Astrocyte (in vitro differentiated cells and primary cell): ENCODE data around the gene VWF. TPM values are rescaled to one million over a fixed set of nuclear protein-coding genes. Genes with fewer than 3 reads are reported as not detected.
A peak's percentile ranks its signal among the peaks of the same experiment; 100 is the strongest.

Source experiments
- DNase-seq: peaks from one replicate; pipeline ENCODE4 v3.0.0-alpha.2; 2010; ENCODE audit warnings: low read depth
- FAIRE-seq: peaks from 2 replicates; lab custom pipeline; 2011; peaks lifted over from hg19 to GRCh38; lab: Jason Lieb, UNC
- H2AFZ ChIP-seq: 2 replicates; pipeline ENCODE4 v1.6.0; 2012; ENCODE audit warnings: low read depth, low read length, inconsistent platforms
- H3K27ac ChIP-seq: 2 replicates; pipeline ENCODE4 v1.5.1; 2011; ENCODE audit warnings: low read depth, low read length, inconsistent platforms
- H3K27me3 ChIP-seq: 2 replicates; pipeline ENCODE4 v1.6.0; 2011; ENCODE audit warnings: low read length, inconsistent platforms; ENCODE audit not compliant: insufficient read depth
- H3K36me3 ChIP-seq: 2 replicates; pipeline ENCODE4 v1.5.1; 2011; ENCODE audit warnings: low read length, inconsistent platforms; ENCODE audit not compliant: insufficient read depth
- H3K4me1 ChIP-seq: 2 replicates; pipeline ENCODE4 v1.5.1; 2011; ENCODE audit warnings: low read length, inconsistent platforms; ENCODE audit not compliant: insufficient read depth
- H3K4me2 ChIP-seq: 2 replicates; pipeline ENCODE4 v1.6.0; 2012; ENCODE audit warnings: low read length, inconsistent platforms
- H3K4me3 ChIP-seq: 2 replicates; pipeline ENCODE4 v1.5.1; 2011; ENCODE audit warnings: low read depth, mild to moderate bottlenecking, low read length, inconsistent platforms; ENCODE audit not compliant: insufficient read depth
- H3K79me2 ChIP-seq: 2 replicates; pipeline ENCODE4 v1.6.0; 2012; ENCODE audit warnings: mild to moderate bottlenecking, low read length, inconsistent platforms; ENCODE audit not compliant: insufficient read depth
- H3K9ac ChIP-seq: 2 replicates; pipeline ENCODE4 v1.6.0; 2012; ENCODE audit warnings: mild to moderate bottlenecking, low read length, inconsistent platforms
- H3K9me3 ChIP-seq: 2 replicates; pipeline ENCODE4 v1.5.1; 2012; ENCODE audit warnings: low read depth, mild to moderate bottlenecking, low read length, inconsistent platforms; ENCODE audit not compliant: insufficient read depth
- H4K20me1 ChIP-seq: 2 replicates; pipeline ENCODE4 v1.6.0; 2012; ENCODE audit warnings: low read length, inconsistent platforms; ENCODE audit not compliant: insufficient read depth
- H3K27ac Mint-ChIP-seq: one replicate; pipeline ENCODE4 v1.8.0; 2021; ENCODE audit warnings: mild to moderate bottlenecking, mixed read lengths; ENCODE audit not compliant: unreplicated experiment
- H3K27me3 Mint-ChIP-seq: one replicate; pipeline ENCODE4 v1.8.0; 2021; ENCODE audit warnings: low read depth, mixed read lengths; ENCODE audit not compliant: unreplicated experiment
- H3K36me3 Mint-ChIP-seq: one replicate; pipeline ENCODE4 v1.8.0; 2021; ENCODE audit warnings: low read depth, mixed read lengths; ENCODE audit not compliant: unreplicated experiment
- H3K4me1 Mint-ChIP-seq: one replicate; pipeline ENCODE4 v1.8.0; 2021; ENCODE audit warnings: low read depth, mixed read lengths; ENCODE audit not compliant: unreplicated experiment
- H3K4me3 Mint-ChIP-seq: one replicate; pipeline ENCODE4 v1.8.0; 2021; ENCODE audit warnings: mild to moderate bottlenecking, moderate library complexity, mixed read lengths; ENCODE audit not compliant: unreplicated experiment
- H3K9me3 Mint-ChIP-seq: one replicate; pipeline ENCODE4 v1.8.0; 2021; ENCODE audit warnings: mild to moderate bottlenecking, mixed read lengths; ENCODE audit not compliant: unreplicated experiment
- EZH2 ChIP-seq: IDR thresholded peaks from 2 replicates; pipeline ENCODE4 v1.6.1; 2012; ENCODE audit warnings: mild to moderate bottlenecking, low read length, inconsistent platforms; ENCODE audit not compliant: insufficient read depth
- total RNA-seq: library from RNA; stranded (reverse); gene quantifications from 2 replicates; pipeline ENCODE4 v1.2.1, GENCODE V29; 2021
- TF ChIP-seq, protein P1 (sequence below): IDR thresholded peaks from 2 replicates; pipeline ENCODE4 v1.5.1; 2011; ENCODE audit warnings: low read depth, mild to moderate bottlenecking, inconsistent platforms, low read length, moderate library complexity; ENCODE audit not compliant: insufficient read depth

Gene VWF
- total RNA-seq, 1 donor from 2014 or later = 0.23 TPM

DNA sequence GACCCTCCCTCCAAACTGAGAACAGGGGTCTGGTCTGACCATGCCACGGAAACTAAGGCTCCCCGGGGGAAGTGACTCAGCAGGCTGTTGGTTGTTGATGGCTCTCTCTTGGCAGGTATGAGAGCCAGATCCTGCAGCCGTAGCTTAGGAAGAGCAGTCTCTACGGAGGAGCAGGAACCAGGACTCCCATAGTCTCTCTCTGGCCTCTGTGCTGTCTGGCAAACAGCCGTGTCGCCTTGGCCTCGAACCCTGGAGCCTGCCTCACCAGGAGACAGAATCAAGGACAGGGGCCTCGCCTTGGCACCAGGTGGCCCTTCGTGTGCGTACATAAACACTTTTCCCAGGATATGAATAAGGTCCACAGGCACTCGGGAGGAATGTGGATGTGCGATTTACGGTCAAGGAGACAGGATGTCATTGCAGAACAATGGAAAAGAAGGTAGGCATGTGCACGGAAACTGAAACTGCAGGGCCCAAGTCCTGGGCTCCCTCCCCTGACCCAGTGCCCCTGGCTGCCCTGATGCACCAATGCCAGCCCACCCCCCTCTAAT, 7.9 kb downstream of the VWF start:
- FAIRE-seq (no peak), DNase-seq (peak; percentile 93)
- H3K27me3 ChIP-seq = no peaks in the 10 kb centered on the region
- Mint-ChIP-seq H3K4me1 (peaks cover 16% of the 10 kb centered on the region), H3K4me3 (no peak overlapping the region), H3K27ac (peak overlapping the region; percentile 69), H3K9me3 (no peaks in the 10 kb centered on the region), H3K27me3 (peaks cover 2% of the 10 kb centered on the region), H3K36me3 (no peaks in the 10 kb centered on the region)
- TF ChIP-seq EZH2 = no peak
- TF ChIP-seq, protein P1, sequence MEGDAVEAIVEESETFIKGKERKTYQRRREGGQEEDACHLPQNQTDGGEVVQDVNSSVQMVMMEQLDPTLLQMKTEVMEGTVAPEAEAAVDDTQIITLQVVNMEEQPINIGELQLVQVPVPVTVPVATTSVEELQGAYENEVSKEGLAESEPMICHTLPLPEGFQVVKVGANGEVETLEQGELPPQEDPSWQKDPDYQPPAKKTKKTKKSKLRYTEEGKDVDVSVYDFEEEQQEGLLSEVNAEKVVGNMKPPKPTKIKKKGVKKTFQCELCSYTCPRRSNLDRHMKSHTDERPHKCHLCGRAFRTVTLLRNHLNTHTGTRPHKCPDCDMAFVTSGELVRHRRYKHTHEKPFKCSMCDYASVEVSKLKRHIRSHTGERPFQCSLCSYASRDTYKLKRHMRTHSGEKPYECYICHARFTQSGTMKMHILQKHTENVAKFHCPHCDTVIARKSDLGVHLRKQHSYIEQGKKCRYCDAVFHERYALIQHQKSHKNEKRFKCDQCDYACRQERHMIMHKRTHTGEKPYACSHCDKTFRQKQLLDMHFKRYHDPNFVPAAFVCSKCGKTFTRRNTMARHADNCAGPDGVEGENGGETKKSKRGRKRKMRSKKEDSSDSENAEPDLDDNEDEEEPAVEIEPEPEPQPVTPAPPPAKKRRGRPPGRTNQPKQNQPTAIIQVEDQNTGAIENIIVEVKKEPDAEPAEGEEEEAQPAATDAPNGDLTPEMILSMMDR = no peak
- peak overlapping the region; percentile 49 for H3K9ac ChIP-seq
- H3K36me3 ChIP-seq = no peaks in the 10 kb centered on the region
- no peaks in the 10 kb centered on the region for H3K9me3 ChIP-seq
- H3K4me2 ChIP-seq = peak overlapping the region; percentile 52
- peaks cover 30% of the 10 kb centered on the region for H3K4me1 ChIP-seq
- no peak overlapping the region for H3K4me3 ChIP-seq
- H3K79me2 ChIP-seq = no peaks in the 10 kb centered on the region
- H4K20me1 ChIP-seq = no peaks in the 10 kb centered on the region
- peak overlapping the region; percentile 73 for H2AFZ ChIP-seq
- H3K27ac ChIP-seq = peak overlapping the region; percentile 72

DNA sequence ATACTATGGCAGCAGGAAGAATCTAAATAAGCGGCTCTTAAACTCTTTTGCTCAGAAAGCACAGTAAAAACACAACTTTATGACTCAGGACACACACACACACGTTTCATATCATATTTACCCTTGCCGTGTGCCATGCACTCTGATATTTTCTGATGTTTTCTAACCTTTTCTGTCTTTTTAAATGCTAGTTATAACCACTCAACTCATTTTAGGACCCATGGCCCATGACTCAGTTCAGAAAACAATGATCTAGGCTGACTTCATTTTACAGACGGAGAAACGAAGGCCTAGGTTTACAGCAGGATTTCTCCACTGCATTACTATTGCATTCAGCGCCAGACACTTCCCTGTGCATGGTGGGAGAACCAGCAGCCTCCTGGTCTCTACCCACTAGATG, 9.1 kb downstream of the VWF start:
- H2AFZ ChIP-seq = peak overlapping the region; percentile 13
- no peak for DNase-seq
- H3K36me3 Mint-ChIP-seq = no peaks in the 10 kb centered on the region

GRCh38 chr12:6114476-6114870, 10.0 kb downstream of the VWF start:
- H3K9me3 Mint-ChIP-seq = no peaks in the 10 kb centered on the region
- TF ChIP-seq, protein P1 = no peak
- TF ChIP-seq EZH2 = no peak
- Histone ChIP-seq H3K79me2 (no peaks in the 10 kb centered on the region), H3K9me3 (no peaks in the 10 kb centered on the region), H3K27me3 (no peaks in the 10 kb centered on the region), H3K4me3 (no peak overlapping the region), H3K27ac (no peak overlapping the region), H2AFZ (no peak overlapping the region), H3K4me1 (peaks cover 30% of the 10 kb centered on the region), H3K4me2 (no peak overlapping the region), H3K9ac (no peak overlapping the region), H3K36me3 (no peaks in the 10 kb centered on the region), H4K20me1 (no peaks in the 10 kb centered on the region)
- H3K4me3 Mint-ChIP-seq = no peak overlapping the region
- H3K36me3 Mint-ChIP-seq = no peaks in the 10 kb centered on the region
- no peak overlapping the region for H3K27ac Mint-ChIP-seq
- H3K27me3 Mint-ChIP-seq = peaks cover 2% of the 10 kb centered on the region
- no peak for DNase-seq
- peaks cover 16% of the 10 kb centered on the region for H3K4me1 Mint-ChIP-seq
- no peak for FAIRE-seq

More for the DNA sequence above, 9.1 kb downstream of the VWF start:
- Histone ChIP-seq H3K27me3 (no peaks in the 10 kb centered on the region), H3K27ac (peak overlapping the region; percentile 51), H3K4me1 (peaks cover 30% of the 10 kb centered on the region), H3K9me3 (no peaks in the 10 kb centered on the region), H4K20me1 (no peaks in the 10 kb centered on the region), H3K4me3 (no peak overlapping the region), H3K36me3 (no peaks in the 10 kb centered on the region), H3K79me2 (no peaks in the 10 kb centered on the region), H3K9ac (peak overlapping the region; percentile 49), H3K4me2 (no peak overlapping the region)
- H3K27ac Mint-ChIP-seq = peak overlapping the region; percentile 66
- TF ChIP-seq EZH2 = no peak
- TF ChIP-seq, protein P1 = no peak
- FAIRE-seq = no peak
- no peak overlapping the region for H3K4me3 Mint-ChIP-seq
- peaks cover 16% of the 10 kb centered on the region for H3K4me1 Mint-ChIP-seq
- H3K9me3 Mint-ChIP-seq = no peaks in the 10 kb centered on the region
- peaks cover 2% of the 10 kb centered on the region for H3K27me3 Mint-ChIP-seq
